NCI-H748 treated with DMSO at 0.1 percent for 48 hours (cell line): ENCODE data around the gene SLC35G2.
"Not testable (repeated sequence)": the region's sequence is repeated elsewhere in the genome, so short reads cannot be mapped to it uniquely, and the experiment has no call there.

Source experiments
- DNase-seq: peaks from one replicate; lab custom pipeline; 2025; lab: John Stamatoyannopoulos, UW

The SLC35G2 gene

DNA sequence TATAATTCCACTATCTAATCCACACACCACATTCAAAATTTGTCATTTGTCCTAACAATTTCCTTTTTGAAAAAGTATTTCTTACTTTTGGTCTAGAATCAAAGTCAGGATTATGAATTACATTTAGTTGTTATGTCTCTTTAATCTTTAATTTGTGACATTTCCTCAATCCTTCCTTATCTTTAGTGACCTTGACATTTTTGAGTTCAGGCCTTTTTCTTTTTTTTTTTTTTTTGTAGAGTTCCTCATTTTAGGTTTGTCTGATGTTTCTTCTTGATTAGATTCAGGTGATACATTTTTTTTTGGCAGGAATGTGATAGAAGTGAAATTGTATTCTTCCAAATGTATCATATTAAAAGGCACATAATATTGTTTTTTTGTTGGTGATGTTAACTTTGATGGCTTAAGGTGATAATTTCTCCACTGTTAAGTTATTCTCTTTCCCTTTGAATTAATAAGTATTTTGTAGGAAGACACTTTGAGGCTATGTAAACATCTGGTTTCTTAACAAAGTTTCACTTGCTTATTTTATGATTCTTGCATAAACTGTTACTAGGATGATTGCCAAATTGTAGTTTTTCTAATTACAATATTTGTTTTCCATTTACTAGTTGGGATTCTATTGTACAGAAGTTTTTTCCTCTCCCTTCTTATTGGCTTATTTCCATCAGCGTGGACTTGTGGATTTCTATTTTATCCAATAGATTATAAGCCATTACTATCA is 16.3 kb downstream of the SLC35G2 start:
- no peak for DNase-seq

GRCh38 chr3:136835813-136836510 is 17.0 kb downstream of the SLC35G2 start:
- DNase-seq, result no peak

DNA sequence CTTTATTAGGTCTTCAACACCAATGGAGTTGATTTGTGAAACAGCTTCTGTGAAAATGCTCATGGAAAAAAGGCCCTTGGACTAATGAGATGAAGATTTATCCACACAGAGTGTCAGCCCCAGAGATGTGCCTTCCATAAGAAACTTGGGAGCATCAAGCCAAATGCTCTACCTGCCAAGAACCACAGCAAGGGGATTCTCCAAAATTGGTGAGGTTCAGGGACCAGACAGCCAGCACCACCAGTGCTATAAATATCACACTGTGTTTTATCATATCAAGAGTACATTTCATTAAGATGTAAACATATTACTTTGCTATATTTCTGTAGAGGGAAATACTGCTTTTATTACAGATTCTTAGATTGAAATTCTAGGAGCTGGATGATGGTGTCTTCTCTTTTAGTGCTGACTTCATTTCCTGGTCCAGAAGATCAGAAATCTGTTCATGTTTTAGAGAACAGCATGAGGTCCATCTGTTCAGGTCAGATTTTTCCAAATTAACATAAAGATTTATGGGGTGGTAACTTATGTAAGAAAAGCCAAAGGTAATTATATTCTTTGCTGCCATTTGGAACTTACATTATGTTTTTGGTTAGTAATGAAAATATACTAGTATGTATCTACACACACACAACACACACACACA is 17.7 kb downstream of the SLC35G2 start:
- no peak for DNase-seq

DNA sequence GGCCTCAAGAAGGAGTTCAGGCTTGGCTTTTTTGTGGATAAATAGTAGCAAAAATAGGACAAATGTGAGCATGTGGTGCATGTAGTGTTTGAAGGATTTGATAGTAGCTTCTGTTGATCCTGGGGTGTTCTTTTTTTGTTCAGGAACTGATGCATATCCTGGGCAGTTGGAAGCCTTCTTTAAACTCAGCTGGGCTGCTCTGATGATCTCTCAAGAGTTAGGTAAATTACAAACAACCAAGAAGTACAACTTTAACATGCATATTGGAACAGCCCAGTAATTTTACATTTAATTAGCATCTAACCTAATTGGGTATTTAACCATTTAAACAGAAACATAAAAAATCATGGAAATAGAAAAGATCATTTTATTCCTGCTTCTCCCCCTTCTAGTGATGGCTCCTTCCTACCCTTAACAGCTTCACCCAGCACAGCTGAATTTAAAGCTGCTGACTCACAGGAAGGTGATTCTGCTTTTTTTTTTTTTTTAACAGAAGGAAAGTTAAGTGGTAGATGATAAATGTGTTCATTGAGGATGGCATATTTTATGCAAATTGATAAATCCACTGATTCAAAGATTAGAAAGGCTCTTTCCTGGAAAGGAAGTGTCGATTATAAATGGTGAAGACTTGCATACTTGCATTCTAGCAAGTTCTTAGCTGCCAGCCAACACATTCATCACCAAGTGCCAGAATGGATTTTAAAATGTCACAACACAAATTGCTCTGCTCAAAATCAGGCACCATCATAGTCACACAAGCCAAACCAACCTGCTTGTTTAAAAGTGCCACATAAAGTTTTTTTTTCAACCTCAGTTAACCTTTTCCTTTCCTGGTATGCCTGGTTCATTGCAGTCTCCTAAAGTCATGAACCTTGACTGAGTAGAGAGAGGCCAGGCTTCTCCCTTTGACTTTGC is 20.0 kb downstream of the SLC35G2 start:
- DNase-seq, result no peak

DNA sequence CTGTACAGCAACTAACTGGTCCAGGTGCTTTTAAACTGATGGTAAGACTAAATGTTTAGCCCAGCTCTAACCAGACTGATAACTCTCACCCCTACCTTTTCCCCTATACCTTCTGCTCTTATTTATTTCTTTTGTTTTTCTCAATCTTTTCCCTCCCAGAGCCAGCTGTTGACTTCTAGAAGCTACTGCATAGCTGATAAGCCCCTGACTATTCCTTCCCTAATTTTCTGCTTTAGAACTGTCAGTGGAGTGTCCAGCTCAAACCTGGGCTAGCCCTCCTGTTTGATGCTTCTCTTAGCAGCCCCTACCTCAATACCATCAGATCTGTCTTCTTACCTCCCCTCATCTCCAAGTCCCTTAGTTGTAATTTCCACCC is 20.6 kb downstream of the SLC35G2 start:
- DNase-seq, result no peak

GRCh38 chr3:136840252-136840651 is 21.3 kb downstream of the SLC35G2 start:
- DNase-seq, result no peak

DNA sequence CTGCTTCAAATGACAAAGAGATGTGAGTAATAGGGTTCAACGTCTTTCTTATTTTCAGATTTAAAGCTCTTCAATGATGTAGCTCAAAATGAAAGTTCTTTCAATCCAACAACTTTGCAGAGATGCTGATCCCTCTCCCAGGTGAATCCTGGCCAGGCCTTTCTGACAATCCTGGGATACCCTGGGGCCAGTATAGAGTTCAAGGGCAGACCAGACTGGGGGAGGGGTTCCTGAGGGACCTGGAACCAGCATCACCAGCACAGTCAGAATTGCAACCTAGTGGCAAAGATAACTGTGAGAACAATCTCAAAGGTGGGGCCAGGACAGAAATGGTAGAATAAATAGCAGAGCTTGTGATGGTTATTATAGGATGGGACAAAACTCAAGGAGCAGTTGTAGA is 23.4 kb downstream of the SLC35G2 start:
- no peak for DNase-seq

GRCh38 chr3:136844724-136845123 is 25.8 kb downstream of the SLC35G2 start:
- no peak for DNase-seq

- no peak for DNase-seq
Observed at GRCh38 chr3:136852180-136852579, 33.3 kb downstream of the SLC35G2 start.

DNA sequence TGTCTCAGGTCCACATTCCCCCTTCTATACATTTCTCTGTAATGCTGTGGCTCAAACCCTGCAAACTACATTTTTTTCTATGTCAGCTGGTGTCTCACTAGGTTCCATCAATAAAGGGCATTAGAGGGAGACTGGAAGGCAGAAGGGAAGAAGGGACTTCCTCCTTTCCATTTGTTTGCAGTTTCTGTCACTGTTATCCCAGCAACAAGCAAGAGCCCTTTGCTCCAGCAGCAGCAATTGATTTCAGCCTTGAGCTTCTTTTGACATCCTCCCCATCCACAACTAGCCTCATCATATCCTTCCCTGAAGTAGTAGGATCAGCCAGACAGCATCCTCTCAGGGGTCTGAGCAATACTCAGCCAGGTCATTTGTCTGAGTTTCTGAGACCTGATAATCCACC is 37.7 kb downstream of the SLC35G2 start:
- no peak for DNase-seq

- no peak for DNase-seq
Observed at GRCh38 chr3:136858381-136858780, 39.5 kb downstream of the SLC35G2 start.

- peak; percentile 24 for DNase-seq
Observed at GRCh38 chr3:136860541-136860940, 41.6 kb downstream of the SLC35G2 start.

DNA sequence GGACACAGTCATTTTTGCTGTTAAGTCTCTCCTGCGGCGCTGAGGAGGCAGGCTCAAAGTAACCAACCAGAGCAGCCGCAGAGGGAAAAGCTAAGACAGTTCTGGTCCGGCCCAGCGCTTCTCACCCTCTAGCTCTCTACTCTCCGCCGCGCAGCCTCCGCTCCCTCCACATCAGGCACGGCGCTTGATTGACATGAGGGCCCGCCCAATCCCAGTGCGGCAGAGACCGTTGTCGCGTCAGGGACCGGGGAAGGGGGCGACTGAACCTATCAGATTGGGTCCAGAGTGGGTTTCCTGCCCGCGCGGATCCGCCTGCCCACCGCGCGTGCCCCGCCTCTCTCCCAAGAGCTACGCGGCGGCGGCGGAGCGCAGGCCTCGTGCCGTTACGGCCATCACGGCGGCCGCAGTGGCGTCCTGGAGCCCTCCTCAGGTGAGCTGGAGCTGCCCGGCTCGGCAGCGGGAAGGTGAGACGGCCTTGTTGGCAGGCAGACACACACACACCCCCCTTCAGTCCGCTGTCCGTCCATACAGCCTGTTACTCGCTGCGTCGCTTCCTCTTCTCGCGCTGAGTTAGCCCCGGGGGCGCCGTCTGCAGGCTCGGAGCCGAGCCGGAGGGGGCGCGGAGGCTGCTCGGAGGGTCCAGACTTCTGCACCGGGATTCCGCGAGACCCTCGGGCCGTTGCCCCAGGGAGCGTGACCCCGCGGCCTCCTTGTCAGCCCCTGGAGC is 43.1 kb downstream of the SLC35G2 start, which contains the start of gene NCK1:
TSS of gene NCK1 (plus strand) at position 319 of the 727 bp plus-strand sequence. CDS start 65,794 bp downstream, outside the sequence.
- DNase-seq, result peak; percentile 91

DNA sequence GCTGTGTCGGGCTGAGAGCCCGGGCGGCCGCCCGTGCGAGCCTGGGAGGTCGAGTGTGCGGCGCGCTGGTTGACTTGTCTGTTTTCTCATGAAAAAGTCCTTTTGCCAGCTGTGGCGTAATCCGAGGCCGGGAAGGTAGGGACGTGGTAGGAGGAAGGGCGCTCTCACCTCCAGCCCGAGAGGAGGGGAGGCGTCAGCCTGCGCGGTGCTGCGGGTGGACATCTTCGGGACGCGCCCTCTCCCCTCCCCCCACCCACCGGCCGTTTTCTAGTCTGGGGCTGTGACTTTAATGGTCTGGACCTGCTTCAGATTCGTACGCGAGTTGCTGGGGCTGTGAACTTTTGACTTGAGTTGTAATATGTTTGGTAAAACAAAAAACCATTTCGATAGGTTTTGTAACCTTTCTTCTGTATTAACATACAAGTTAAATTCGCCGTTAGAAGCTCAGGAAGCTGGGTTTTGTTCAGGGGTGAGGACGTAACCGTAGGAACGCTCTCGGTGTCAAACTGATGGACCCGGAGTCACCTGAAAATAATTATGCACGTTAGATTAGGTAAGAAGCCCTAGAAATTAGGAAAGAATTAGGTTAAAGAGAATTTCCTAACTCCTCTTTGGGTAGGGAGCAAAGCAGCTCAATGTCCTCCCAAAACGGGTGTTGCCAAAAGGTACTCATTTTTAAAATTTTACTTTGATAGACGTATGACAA is 43.8 kb downstream of the SLC35G2 start:
- no peak for DNase-seq

GRCh38 chr3:136869282-136869681 is 50.4 kb downstream of the SLC35G2 start:
- DNase-seq, result no peak

GRCh38 chr3:136872258-136872657 is 53.3 kb downstream of the SLC35G2 start:
- not testable (repeated sequence) for DNase-seq

DNA sequence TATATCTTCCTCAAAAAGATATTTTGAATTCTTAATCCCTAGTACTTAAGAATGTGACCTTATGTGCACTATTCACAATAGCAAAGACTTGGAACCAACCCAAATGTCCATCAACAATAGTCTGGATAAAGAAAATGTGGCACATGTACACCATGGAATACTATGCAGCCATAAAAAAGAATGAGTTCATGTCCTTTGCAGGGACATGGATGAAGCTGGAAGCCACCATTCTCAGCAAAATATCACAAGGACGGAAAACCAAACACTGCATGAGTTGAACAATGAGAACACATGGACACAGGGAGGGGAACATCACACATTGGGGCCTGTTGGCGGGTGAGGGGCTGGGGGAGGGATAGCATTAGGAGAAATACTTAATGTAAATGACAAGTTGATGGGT is 60.6 kb downstream of the SLC35G2 start:
- DNase-seq, result not testable (repeated sequence)

GRCh38 chr3:136882571-136882970 is 63.6 kb downstream of the SLC35G2 start:
- DNase-seq, result no peak

- DNase-seq, result no peak
Observed at GRCh38 chr3:136883967-136884720, 65.2 kb downstream of the SLC35G2 start.
